ENCODE measurements around the gene NAV2.
"Not testable (repeated sequence)": the region's sequence is repeated elsewhere in the genome, so short reads cannot be mapped to it uniquely, and the experiment has no call there.

The NAV2 gene

GRCh38 chr11:20083877-20084276 is 371.2 kb downstream of the NAV2 start:
- H3K9me3 ChIP-seq (ENCODE audit: low read length); H3K4me1 ChIP-seq (ENCODE audit: insufficient read depth, low read length); H2AFZ ChIP-seq (ENCODE audit: low read depth, low read length); H3K4me3 ChIP-seq (ENCODE audit: low read length); H3K27me3 ChIP-seq (ENCODE audit: insufficient read depth, low read length): not testable (repeated sequence)
- H3K36me3 ChIP-seq (ENCODE audit: insufficient read depth, low read length), result peaks cover 77% of the 10 kb centered on the region

GRCh38 chr11:20084921-20085814 is 372.5 kb downstream of the NAV2 start:
- H3K4me1 ChIP-seq (ENCODE audit: insufficient read depth, low read length), result no peaks in the 10 kb centered on the region
- H2AFZ ChIP-seq (ENCODE audit: low read depth, low read length), result no peak overlapping the region
- no peaks in the 10 kb centered on the region for H3K27me3 ChIP-seq (ENCODE audit: insufficient read depth, low read length)
- H3K36me3 ChIP-seq (ENCODE audit: insufficient read depth, low read length), result peaks cover 69% of the 10 kb centered on the region
- no peak overlapping the region for H3K4me3 ChIP-seq (ENCODE audit: low read length)
- peaks cover 2% of the 10 kb centered on the region for H3K9me3 ChIP-seq (ENCODE audit: low read length)

- Histone ChIP-seq H3K36me3 (ENCODE audit: insufficient read depth, low read length) (peaks cover 66% of the 10 kb centered on the region), H3K4me3 (ENCODE audit: low read length) (no peak overlapping the region), H3K27me3 (ENCODE audit: insufficient read depth, low read length) (no peaks in the 10 kb centered on the region), H3K4me1 (ENCODE audit: insufficient read depth, low read length) (no peaks in the 10 kb centered on the region), H2AFZ (ENCODE audit: low read depth, low read length) (no peak overlapping the region), H3K9me3 (ENCODE audit: low read length) (peaks cover 2% of the 10 kb centered on the region)
These were observed 373.3 kb downstream of the NAV2 start for GRCh38 chr11:20085918-20086317.

GRCh38 chr11:20087118-20087521 is 374.5 kb downstream of the NAV2 start:
- Histone ChIP-seq H3K4me1 (ENCODE audit: insufficient read depth, low read length) (no peaks in the 10 kb centered on the region), H3K9me3 (ENCODE audit: low read length) (peaks cover 2% of the 10 kb centered on the region), H3K27me3 (ENCODE audit: insufficient read depth, low read length) (no peaks in the 10 kb centered on the region), H3K4me3 (ENCODE audit: low read length) (no peak overlapping the region), H2AFZ (ENCODE audit: low read depth, low read length) (no peak overlapping the region), H3K36me3 (ENCODE audit: insufficient read depth, low read length) (peaks cover 77% of the 10 kb centered on the region)

GRCh38 chr11:20088397-20089225 is 376.0 kb downstream of the NAV2 start:
- H2AFZ ChIP-seq (ENCODE audit: low read depth, low read length), result no peak overlapping the region
- H3K27me3 ChIP-seq (ENCODE audit: insufficient read depth, low read length), result no peaks in the 10 kb centered on the region
- peaks cover 79% of the 10 kb centered on the region for H3K36me3 ChIP-seq (ENCODE audit: insufficient read depth, low read length)
- H3K4me3 ChIP-seq (ENCODE audit: low read length), result no peak overlapping the region
- H3K9me3 ChIP-seq (ENCODE audit: low read length), result no peaks in the 10 kb centered on the region
- H3K4me1 ChIP-seq (ENCODE audit: insufficient read depth, low read length), result no peaks in the 10 kb centered on the region

GRCh38 chr11:20089367-20089766 is 376.7 kb downstream of the NAV2 start:
- H3K4me3 ChIP-seq (ENCODE audit: low read length), result no peak overlapping the region
- H3K9me3 ChIP-seq (ENCODE audit: low read length), result no peaks in the 10 kb centered on the region
- peaks cover 75% of the 10 kb centered on the region for H3K36me3 ChIP-seq (ENCODE audit: insufficient read depth, low read length)
- H3K27me3 ChIP-seq (ENCODE audit: insufficient read depth, low read length), result no peaks in the 10 kb centered on the region
- H3K4me1 ChIP-seq (ENCODE audit: insufficient read depth, low read length), result no peaks in the 10 kb centered on the region
- H2AFZ ChIP-seq (ENCODE audit: low read depth, low read length), result no peak overlapping the region

GRCh38 chr11:20089796-20090653 is 377.4 kb downstream of the NAV2 start:
- Histone ChIP-seq H2AFZ (ENCODE audit: low read depth, low read length) (no peak overlapping the region), H3K4me1 (ENCODE audit: insufficient read depth, low read length) (no peaks in the 10 kb centered on the region), H3K27me3 (ENCODE audit: insufficient read depth, low read length) (no peaks in the 10 kb centered on the region), H3K4me3 (ENCODE audit: low read length) (no peak overlapping the region), H3K36me3 (ENCODE audit: insufficient read depth, low read length) (peaks cover 69% of the 10 kb centered on the region), H3K9me3 (ENCODE audit: low read length) (no peaks in the 10 kb centered on the region)

- H3K4me1 ChIP-seq (ENCODE audit: insufficient read depth, low read length), result no peaks in the 10 kb centered on the region
- peaks cover 69% of the 10 kb centered on the region for H3K36me3 ChIP-seq (ENCODE audit: insufficient read depth, low read length)
- H3K4me3 ChIP-seq (ENCODE audit: low read length), result no peak overlapping the region
- H2AFZ ChIP-seq (ENCODE audit: low read depth, low read length), result no peak overlapping the region
- H3K27me3 ChIP-seq (ENCODE audit: insufficient read depth, low read length), result no peaks in the 10 kb centered on the region
- no peaks in the 10 kb centered on the region for H3K9me3 ChIP-seq (ENCODE audit: low read length)
These were observed 378.2 kb downstream of the NAV2 start for GRCh38 chr11:20090654-20091374.

GRCh38 chr11:20093775-20094174 is 381.1 kb downstream of the NAV2 start:
- Histone ChIP-seq H3K36me3 (ENCODE audit: insufficient read depth, low read length) (peaks cover 69% of the 10 kb centered on the region), H3K27me3 (ENCODE audit: insufficient read depth, low read length) (no peaks in the 10 kb centered on the region), H3K4me1 (ENCODE audit: insufficient read depth, low read length) (no peaks in the 10 kb centered on the region), H2AFZ (ENCODE audit: low read depth, low read length) (no peak overlapping the region), H3K4me3 (ENCODE audit: low read length) (no peak overlapping the region), H3K9me3 (ENCODE audit: low read length) (no peaks in the 10 kb centered on the region)

- Histone ChIP-seq H3K4me1 (ENCODE audit: insufficient read depth, low read length) (no peaks in the 10 kb centered on the region), H3K27me3 (ENCODE audit: insufficient read depth, low read length) (no peaks in the 10 kb centered on the region), H3K4me3 (ENCODE audit: low read length) (no peak overlapping the region), H3K36me3 (ENCODE audit: insufficient read depth, low read length) (peaks cover 70% of the 10 kb centered on the region), H3K9me3 (ENCODE audit: low read length) (no peaks in the 10 kb centered on the region), H2AFZ (ENCODE audit: low read depth, low read length) (no peak overlapping the region)
These were observed 382.6 kb downstream of the NAV2 start for GRCh38 chr11:20095189-20095588.

- H3K36me3 ChIP-seq (ENCODE audit: insufficient read depth, low read length), result peaks cover 69% of the 10 kb centered on the region
- no peaks in the 10 kb centered on the region for H3K27me3 ChIP-seq (ENCODE audit: insufficient read depth, low read length)
- no peaks in the 10 kb centered on the region for H3K9me3 ChIP-seq (ENCODE audit: low read length)
- no peak overlapping the region for H2AFZ ChIP-seq (ENCODE audit: low read depth, low read length)
- no peak overlapping the region for H3K4me3 ChIP-seq (ENCODE audit: low read length)
- H3K4me1 ChIP-seq (ENCODE audit: insufficient read depth, low read length), result no peaks in the 10 kb centered on the region
These were observed 384.9 kb downstream of the NAV2 start for GRCh38 chr11:20097319-20098221.

Measured in neuron (in vitro differentiated cells).